Thoracic aorta (tissue), 2 donors: ENCODE results near the gene MTPN. TPM values are rescaled to one million over a fixed set of nuclear protein-coding genes. Genes with fewer than 3 reads are reported as not detected.

ENCODE experiments used
- ATAC-seq: fragments of 150-250 bp; one replicate; pipeline ENCODE4 v1.8.0; 2017; ENCODE audit warnings: low read depth; ENCODE audit not compliant: insufficient number of reproducible peaks, low FRiP score
- DNase-seq: peaks from one replicate; pipeline ENCODE4 v3.0.0-alpha.2; 2020; ENCODE audit warnings: low spot score
- H3K27ac ChIP-seq, 2 donors: fragments of 200-600 bp; sonication (generic); 1 replicate in 1 of 2; 2 replicates in 1 of 2; pipeline ENCODE4 v1.5.1; 2016; ENCODE audit warnings: mild to moderate bottlenecking in 2 of 2, moderate library complexity in 2 of 2
- H3K27me3 ChIP-seq: fragments of 200-600 bp; sonication (generic); replicated peaks from 2 replicates; pipeline ENCODE4 v1.6.0; 2016; ENCODE audit warnings: mild to moderate bottlenecking; ENCODE audit not compliant: insufficient read depth
- H3K36me3 ChIP-seq: fragments of 200-600 bp; sonication (generic); one replicate; pipeline ENCODE4 v1.5.1; 2016
- H3K4me1 ChIP-seq, 2 donors: fragments of 200-600 bp; sonication (generic); 1 replicate in 1 of 2; 2 replicates in 1 of 2; pipeline versions ENCODE4 v1.5.1 to v1.6.0; 2016; ENCODE audit warnings: low read depth in 2 of 2, mild to moderate bottlenecking in 1 of 2; ENCODE audit not compliant: control insufficient read depth in 1 of 2
- H3K4me3 ChIP-seq: fragments of 200-600 bp; sonication (generic); 2 replicates; pipeline ENCODE4 v1.5.1; 2016; ENCODE audit warnings: mild to moderate bottlenecking
- H3K9me3 ChIP-seq: fragments of 200-600 bp; sonication (generic); 2 replicates; pipeline ENCODE4 v1.5.1; 2016
- total RNA-seq, 2 donors: library from RNA; depleted of rRNA; stranded (reverse); fragments of >200 nt; gene quantifications; one replicate each; pipeline versions ENCODE4 v1.1.0 to v1.2.3, GENCODE V29; 2016
- TF ChIP-seq, protein P1 (sequence below): fragments of 200-600 bp; sonication (generic); IDR thresholded peaks from one replicate; pipeline ENCODE4 v1.5.1; 2019; ENCODE audit warnings: antibody characterized with exemption

The MTPN gene
- total RNA-seq, 2 donors from 2014 or later: 87.2 to 95.0 TPM

DNA sequence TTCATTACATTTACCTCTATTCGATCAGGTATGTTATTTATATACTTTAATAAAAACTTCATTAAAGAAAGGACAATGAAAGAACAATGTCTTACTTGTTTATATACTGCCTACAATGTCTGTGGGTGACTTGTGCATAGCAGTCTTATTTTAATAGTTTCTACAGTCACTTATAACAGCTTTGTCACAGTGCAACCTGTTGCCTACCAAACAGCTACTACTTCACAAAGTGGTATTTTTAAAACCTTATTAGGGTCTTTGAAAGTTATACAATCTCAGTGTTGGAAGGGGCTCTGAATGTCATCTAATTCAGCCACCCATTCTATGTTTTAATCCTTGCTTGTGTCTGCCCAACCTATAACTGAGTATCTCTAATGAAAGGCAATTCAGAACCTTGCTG lies 19.0 kb downstream of the MTPN start:
- H3K4me1 ChIP-seq: peaks cover 0 to 9% of the 10 kb centered on the region in 2 donors
- TF ChIP-seq, protein P1, sequence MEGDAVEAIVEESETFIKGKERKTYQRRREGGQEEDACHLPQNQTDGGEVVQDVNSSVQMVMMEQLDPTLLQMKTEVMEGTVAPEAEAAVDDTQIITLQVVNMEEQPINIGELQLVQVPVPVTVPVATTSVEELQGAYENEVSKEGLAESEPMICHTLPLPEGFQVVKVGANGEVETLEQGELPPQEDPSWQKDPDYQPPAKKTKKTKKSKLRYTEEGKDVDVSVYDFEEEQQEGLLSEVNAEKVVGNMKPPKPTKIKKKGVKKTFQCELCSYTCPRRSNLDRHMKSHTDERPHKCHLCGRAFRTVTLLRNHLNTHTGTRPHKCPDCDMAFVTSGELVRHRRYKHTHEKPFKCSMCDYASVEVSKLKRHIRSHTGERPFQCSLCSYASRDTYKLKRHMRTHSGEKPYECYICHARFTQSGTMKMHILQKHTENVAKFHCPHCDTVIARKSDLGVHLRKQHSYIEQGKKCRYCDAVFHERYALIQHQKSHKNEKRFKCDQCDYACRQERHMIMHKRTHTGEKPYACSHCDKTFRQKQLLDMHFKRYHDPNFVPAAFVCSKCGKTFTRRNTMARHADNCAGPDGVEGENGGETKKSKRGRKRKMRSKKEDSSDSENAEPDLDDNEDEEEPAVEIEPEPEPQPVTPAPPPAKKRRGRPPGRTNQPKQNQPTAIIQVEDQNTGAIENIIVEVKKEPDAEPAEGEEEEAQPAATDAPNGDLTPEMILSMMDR: no peak
- no peak overlapping the region for H3K4me3 ChIP-seq
- DNase-seq (no peak), ATAC-seq (no peak)
- no peaks in the 10 kb centered on the region for H3K36me3 ChIP-seq
- H3K9me3 ChIP-seq: no peaks in the 10 kb centered on the region
- H3K27ac ChIP-seq: no peak overlapping the region
- no peaks in the 10 kb centered on the region for H3K27me3 ChIP-seq

DNA sequence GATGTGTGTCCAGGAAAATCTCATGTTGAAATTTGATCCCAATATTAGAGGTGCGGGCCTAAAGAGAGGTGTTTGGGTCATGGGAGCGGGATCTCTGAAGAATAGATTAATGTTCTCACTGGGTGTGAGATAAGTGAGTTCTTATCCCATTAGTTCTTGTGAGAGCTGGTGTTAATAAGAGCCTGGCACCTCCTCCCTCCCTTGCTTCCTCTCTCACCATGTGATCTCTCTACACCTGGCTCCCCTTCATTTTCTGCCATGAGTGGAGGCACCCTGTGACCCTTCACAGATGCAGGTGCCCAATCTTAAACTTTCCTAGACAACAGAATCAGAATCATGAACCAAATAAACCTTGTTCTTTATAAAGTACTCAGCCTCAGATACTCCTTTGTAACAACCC lies 19.5 kb downstream of the MTPN start:
- ATAC-seq: no peak

DNA sequence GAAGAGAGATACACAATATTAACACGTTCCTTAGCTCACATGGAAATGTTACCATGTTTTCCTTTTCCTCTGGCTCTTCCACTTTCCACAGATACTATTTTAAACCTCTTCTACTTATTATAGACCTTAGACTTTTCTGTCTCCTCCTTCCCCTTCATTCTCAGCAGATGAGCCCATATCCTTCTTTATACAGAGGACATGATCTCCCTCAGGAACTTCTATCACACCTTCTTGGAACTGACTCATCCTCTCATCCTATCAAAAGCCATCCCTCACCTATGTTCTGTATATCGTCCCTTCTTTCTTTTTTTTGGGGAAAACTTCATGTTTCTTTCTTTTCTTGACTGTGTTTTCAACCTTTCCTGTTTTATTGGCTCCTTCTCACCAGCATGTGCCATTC lies 20.8 kb downstream of the MTPN start:
- Histone ChIP-seq H3K36me3 (no peaks in the 10 kb centered on the region), H3K9me3 (no peaks in the 10 kb centered on the region), H3K4me1 (peaks cover 0 to 9% of the 10 kb centered on the region in 2 donors), H3K27ac (no peak overlapping the region), H3K27me3 (no peaks in the 10 kb centered on the region), H3K4me3 (no peak overlapping the region)
- DNase-seq: no peak
- TF ChIP-seq, protein P1: no peak
- ATAC-seq: no peak

More for the DNA sequence above, 19.5 kb downstream of the MTPN start:
- TF ChIP-seq, protein P1: no peak
- H3K27me3 ChIP-seq: no peaks in the 10 kb centered on the region
- H3K4me3 ChIP-seq: no peak overlapping the region
- no peak overlapping the region for H3K27ac ChIP-seq
- no peaks in the 10 kb centered on the region for H3K9me3 ChIP-seq
- no peak for DNase-seq
- H3K4me1 ChIP-seq: peaks cover 0 to 9% of the 10 kb centered on the region in 2 donors
- H3K36me3 ChIP-seq: no peaks in the 10 kb centered on the region

DNA sequence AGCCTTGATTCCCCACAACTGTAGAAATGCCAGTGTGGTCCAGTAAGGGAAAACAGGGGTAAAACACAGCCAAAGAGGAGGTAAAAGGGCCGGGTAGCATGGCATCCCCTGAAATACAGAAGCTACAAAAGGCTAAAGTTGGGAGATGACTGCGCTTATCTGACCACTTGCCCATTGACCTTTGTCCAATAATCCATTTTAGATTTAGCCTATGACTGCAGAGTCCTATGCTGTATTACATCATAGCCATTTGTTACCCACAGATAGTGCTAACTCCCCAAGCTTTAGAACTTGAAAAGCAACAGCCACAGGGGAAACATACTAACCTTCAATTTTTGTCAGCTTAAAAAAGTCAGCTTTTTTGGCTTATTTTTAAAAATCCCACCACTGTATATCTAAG lies 26.2 kb downstream of the MTPN start:
- H3K27me3 ChIP-seq: no peaks in the 10 kb centered on the region
- H3K4me1 ChIP-seq: peaks cover 0 to 5% of the 10 kb centered on the region in 2 donors
- no peak overlapping the region for H3K27ac ChIP-seq
- peaks cover 11% of the 10 kb centered on the region for H3K36me3 ChIP-seq
- DNase-seq (no peak), ATAC-seq (no peak)
- TF ChIP-seq, protein P1: no peak
- no peak overlapping the region for H3K4me3 ChIP-seq
- no peaks in the 10 kb centered on the region for H3K9me3 ChIP-seq

DNA sequence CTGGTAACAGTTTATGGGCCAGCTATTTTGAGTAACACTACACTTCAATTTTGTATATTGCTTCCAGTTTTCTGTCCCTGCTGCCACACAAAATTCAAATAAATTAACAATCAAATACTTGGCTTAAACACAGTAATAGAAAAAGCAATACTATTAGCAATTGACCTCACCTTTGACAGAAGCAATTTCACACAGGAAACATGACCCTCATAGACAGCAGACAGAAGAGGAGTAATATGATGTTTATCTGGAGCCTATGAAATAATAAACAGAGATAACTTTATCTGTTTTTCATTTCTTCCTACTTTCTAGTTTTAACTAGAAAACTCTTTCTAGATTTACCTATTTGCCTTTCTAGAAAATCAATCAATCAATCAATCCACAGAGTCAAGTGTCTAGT lies 26.7 kb downstream of the MTPN start:
- DNase-seq (no peak), ATAC-seq (no peak)
- H3K4me1 ChIP-seq: peaks cover 0 to 5% of the 10 kb centered on the region in 2 donors
- TF ChIP-seq, protein P1: no peak
- no peaks in the 10 kb centered on the region for H3K9me3 ChIP-seq
- H3K36me3 ChIP-seq: peaks cover 11% of the 10 kb centered on the region
- H3K4me3 ChIP-seq: no peak overlapping the region
- no peak overlapping the region for H3K27ac ChIP-seq
- no peaks in the 10 kb centered on the region for H3K27me3 ChIP-seq
